Measurements from ENCODE around the gene CCDC148. TPM values are rescaled to one million over a fixed set of nuclear protein-coding genes. Genes with fewer than 3 reads are reported as not detected.

Gene CCDC148
- total and polyA plus RNA-seq, 2 donors (not counting 3 experiments of a cell fraction or from before 2014, with no cell fraction given): 0.04 to 0.69 TPM

DNA sequence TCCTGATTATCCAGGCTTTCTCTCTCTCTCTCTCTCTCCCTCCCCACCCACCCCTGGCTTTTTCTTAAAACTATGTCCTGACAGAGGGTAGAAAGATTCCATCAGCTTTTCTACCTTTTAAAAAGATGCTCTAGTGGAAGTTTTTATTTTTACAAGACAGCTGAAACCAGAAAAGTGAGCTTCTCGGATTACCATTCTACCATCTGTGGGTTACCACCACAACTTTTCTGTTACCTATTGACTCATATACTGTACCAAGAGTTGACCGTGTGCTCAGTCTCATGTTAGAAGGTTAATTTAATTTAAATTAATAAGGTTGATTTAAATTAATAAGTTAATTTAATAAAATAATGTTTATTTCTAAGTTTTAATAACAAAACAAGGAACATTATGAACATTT lies 217.3 kb downstream of the CCDC148 start:
- no peak overlapping the region for H2AFZ ChIP-seq (ENCODE audit: low read depth, low read length)
- H3K9ac ChIP-seq (replicated peaks; ENCODE audit: extremely low read depth, insufficient read depth, low read length): no peak overlapping the region
- FAIRE-seq (no peak), DNase-seq (ENCODE audit: low read depth, low spot score) (no peak)
- no peak overlapping the region for H3K27ac ChIP-seq (ENCODE audit: insufficient read depth, low read depth, low read length)
- no TSS peak for BruUV-seq (replicated peaks)
- no peak overlapping the region for H3K4me3 ChIP-seq (replicated peaks in 1 of 3; ENCODE audit: insufficient read depth in 1 of 3, low read depth in 1 of 3, low read length in 3 of 3)
- ChIA-PET CTCF (no interaction called here), POLR2A (no interaction called here)
- H3K4me2 ChIP-seq (ENCODE audit: insufficient read depth, low read length): no peak overlapping the region
- no peaks in the 10 kb centered on the region for H4K20me1 ChIP-seq (replicated peaks; ENCODE audit: control insufficient read depth, extremely low read depth, insufficient read depth, low read length)
- intact Hi-C loops (cut with micrococcal nuclease): no loop called here
- no peaks in the 10 kb centered on the region for H3K9me1 ChIP-seq (replicated peaks; ENCODE audit: control insufficient read depth, extremely low read depth, insufficient read depth, low read length)
- no peaks in the 10 kb centered on the region for H3K9me3 ChIP-seq (replicated peaks; ENCODE audit: control insufficient read depth, insufficient read depth, low read length)
- H3K36me3 ChIP-seq (ENCODE audit: control insufficient read depth in 2 of 2, extremely low read depth in 1 of 2, insufficient read depth in 2 of 2, low read length in 2 of 2): no peaks in the 10 kb centered on the region
- TF ChIP-seq GATA2 (IDR thresholded peaks at IDR 0.05; ENCODE audit: insufficient read depth, insufficient read length, low read depth, low read length) (no peak), MYC (IDR thresholded peaks at IDR 0.05; ENCODE audit: low read depth, low read length) (no peak), FOS (IDR thresholded peaks at IDR 0.05; ENCODE audit: borderline replicate concordance, insufficient read depth, low read length) (no peak), POLR2AphosphoS5 (IDR thresholded peaks at IDR 0.05; ENCODE audit: insufficient read depth, low read depth, low read length) (no peak), JUN (IDR thresholded peaks at IDR 0.05; ENCODE audit: borderline replicate concordance, insufficient read depth, insufficient read length, low read depth) (no peak), EZH2 (IDR thresholded peaks at IDR 0.05; ENCODE audit: borderline replicate concordance, low read depth, low read length, severe bottlenecking) (no peak), POLR2A (IDR thresholded peaks at IDR 0.05; ENCODE audit: low read depth, low read length) (no peak)
- TF ChIP-seq, protein P1, sequence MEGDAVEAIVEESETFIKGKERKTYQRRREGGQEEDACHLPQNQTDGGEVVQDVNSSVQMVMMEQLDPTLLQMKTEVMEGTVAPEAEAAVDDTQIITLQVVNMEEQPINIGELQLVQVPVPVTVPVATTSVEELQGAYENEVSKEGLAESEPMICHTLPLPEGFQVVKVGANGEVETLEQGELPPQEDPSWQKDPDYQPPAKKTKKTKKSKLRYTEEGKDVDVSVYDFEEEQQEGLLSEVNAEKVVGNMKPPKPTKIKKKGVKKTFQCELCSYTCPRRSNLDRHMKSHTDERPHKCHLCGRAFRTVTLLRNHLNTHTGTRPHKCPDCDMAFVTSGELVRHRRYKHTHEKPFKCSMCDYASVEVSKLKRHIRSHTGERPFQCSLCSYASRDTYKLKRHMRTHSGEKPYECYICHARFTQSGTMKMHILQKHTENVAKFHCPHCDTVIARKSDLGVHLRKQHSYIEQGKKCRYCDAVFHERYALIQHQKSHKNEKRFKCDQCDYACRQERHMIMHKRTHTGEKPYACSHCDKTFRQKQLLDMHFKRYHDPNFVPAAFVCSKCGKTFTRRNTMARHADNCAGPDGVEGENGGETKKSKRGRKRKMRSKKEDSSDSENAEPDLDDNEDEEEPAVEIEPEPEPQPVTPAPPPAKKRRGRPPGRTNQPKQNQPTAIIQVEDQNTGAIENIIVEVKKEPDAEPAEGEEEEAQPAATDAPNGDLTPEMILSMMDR (IDR thresholded peaks at IDR 0.05; ENCODE audit: extremely low read depth in 1 of 2, insufficient read depth in 1 of 2, low read depth in 1 of 2, low read length in 2 of 2): no peak
- TF ChIP-seq, protein P2, sequence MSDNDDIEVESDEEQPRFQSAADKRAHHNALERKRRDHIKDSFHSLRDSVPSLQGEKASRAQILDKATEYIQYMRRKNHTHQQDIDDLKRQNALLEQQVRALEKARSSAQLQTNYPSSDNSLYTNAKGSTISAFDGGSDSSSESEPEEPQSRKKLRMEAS (IDR thresholded peaks at IDR 0.05; ENCODE audit: insufficient read depth, insufficient read length): no peak
- peaks cover 12 to 39% of the 10 kb centered on the region in 2 experiments for H3K27me3 ChIP-seq (ENCODE audit: control insufficient read depth in 2 of 2, insufficient read depth in 2 of 2, low read length in 2 of 2)
- dilution Hi-C loops (cut with MboI; ENCODE audit: extremely low pct_ligation_motif_present, low sequenced_read_pairs): no loop called here
- no peaks in the 10 kb centered on the region for H3K4me1 ChIP-seq (ENCODE audit: control insufficient read depth, extremely low read depth, insufficient read depth, low read length)
- H3K79me2 ChIP-seq (ENCODE audit: control insufficient read depth, insufficient read depth, low read length): no peaks in the 10 kb centered on the region

Measured in endothelial cell of umbilical vein (primary cell).